ENCODE data around the gene SCN9A. TPM values are rescaled to one million over a fixed set of nuclear protein-coding genes. Genes with fewer than 3 reads are reported as not detected.
"Not testable (repeated sequence)": the region's sequence is repeated elsewhere in the genome, so short reads cannot be mapped to it uniquely, and the experiment has no call there.

Gene SCN9A
- total RNA-seq, 1 donor from 2014 or later = 13.3 TPM

DNA sequence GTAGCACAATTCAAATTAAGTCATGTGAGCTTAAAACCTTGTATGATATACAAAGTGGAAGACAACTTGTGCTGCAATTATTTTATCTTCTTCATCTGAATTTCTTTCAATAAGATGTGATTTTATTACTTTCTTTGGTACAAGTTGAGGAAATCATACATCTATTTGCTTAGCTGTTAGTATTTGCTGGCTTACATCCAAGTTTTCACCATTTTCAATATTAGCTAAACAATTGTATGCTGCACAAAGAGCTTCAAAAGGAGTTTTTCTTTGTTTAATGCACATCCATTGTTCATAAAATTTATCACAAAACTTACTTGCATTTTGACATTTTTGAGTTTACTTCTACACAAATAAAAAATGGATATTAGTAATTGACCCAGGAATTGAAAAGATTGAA is 40.9 kb downstream of the SCN9A start:
- DNase-seq = no peak

DNA sequence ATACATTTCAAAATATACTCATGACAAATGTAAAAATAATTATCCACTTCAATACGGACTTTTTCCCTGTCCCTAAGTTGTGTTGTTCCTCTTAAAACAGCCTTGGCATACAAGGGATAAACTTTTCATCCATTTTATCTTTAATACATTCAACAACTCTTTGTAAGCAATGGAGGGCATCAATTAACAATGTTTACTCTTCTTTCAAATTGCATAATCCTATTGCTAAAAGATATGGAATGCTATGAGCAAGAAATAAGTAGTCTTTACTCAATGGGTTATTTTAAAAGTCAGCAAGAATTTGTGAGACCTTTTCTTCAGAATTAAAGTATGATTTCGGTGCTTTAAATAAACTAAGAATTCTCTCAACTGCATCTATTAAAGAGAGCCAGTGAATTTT is 41.9 kb downstream of the SCN9A start:
- DNase-seq = no peak

DNA sequence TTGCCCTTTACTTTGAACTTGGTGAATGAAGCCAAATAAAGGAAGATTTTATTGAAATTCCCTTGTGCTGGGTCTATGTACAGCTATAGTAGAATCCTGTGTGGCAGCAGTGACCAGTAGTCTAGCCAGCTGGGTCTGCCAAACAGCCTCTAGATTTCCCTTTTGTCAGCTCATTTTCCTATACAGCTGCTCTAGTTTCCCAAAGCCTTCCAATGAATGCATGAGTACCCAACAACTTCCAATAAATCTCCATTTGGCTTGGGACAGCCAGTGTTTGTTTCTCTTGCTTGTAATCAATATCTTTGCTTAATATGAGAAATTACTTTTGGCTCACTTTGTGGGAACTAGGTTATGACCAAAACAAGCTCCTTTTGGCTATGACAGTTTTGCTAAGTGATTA is 43.6 kb downstream of the SCN9A start:
- no peak for DNase-seq

DNA sequence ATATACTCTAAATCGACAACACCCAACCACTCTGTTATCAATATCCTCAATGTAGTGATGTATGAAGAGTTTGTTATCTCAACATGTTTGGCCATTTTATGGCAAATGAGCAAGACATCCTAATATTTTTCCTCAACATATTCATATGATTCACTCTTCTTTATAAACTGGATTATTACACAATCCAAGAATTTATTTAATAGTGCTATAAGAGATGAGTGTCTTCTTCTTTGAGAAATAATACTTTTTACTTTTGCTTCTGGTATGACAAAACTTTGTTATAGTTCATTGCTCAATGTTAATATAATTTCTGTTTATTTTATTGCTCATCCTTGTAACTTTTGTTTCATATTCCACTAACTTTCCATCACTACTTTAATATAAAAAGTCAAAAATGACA is 44.3 kb downstream of the SCN9A start:
- DNase-seq = no peak

GRCh38 chr2:166329465-166329864 is 46.3 kb downstream of the SCN9A start:
- no peak for DNase-seq

DNA sequence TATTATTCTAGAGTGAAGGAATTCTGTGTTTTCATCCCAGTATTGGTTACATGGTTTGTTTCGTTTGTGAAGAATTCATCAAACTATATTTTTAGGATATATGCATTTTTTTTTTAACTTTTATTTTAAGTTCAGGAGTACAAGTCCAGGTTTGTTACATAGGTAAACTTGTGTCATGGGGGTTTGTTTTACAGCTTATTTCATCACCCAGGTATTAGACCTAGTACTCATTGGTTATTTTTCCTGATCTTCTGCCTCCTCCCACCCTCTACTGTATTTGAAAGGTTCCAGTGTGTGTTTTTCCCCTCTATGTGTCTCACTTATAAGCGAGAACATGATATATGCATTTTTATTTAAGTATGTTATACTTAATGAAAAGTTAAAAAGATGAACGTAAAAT is 47.6 kb downstream of the SCN9A start:
- no peak for DNase-seq

- no peak for DNase-seq
Measured at GRCh38 chr2:166321076-166321475, 54.7 kb downstream of the SCN9A start.

DNA sequence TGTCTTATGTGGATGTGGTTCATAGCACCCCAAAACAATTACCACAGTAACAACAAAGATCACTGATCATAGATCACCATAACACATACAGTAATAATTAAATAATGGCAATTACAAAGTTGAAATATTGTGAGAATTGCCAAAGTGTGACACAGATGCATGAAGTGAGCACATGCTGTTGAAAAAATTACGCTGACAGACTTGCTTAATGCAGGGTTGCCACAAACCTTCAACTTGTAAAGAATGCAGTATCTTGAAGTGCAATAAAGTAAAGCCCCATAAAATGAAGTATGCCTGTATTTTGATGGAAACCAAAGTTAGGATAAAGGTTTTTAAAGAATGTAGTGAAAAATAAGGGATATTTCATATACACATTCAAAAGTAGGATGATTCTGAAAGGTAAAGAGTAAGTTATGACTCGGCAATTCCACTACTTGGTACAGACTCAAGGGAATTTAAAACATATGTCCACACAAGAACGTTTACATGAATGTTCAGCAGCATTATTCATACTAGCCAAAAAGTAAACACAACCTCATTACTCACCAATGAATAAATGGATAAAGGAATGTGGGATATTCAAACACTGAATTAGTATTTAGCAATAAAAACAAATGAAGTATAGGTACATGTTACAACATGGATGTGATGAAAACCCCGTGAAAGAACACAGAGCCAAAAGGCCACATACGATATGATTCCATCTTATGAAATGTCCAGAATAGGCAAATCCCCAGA is 61.6 kb downstream of the SCN9A start:
- DNase-seq = no peak

DNA sequence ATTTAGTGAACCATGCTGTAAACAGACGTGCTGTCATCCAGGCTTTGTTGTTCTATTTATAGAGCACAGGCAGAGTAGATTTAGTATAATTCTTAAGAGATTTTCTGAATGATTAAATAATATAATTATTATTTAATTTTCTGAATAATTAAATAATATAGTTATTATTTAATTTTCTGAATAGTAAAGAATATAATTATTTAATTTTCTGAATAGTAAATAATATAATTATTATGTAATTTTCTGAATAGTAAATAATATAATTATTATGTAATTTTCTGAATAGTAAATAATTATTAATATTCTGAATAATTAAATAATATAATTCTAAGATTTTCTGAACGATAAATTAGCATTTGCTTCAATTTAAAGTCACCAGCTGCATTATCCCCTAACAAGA is 62.9 kb downstream of the SCN9A start:
- not testable (repeated sequence) for DNase-seq

GRCh38 chr2:166307326-166307725 is 68.4 kb downstream of the SCN9A start:
- no peak for DNase-seq

DNA sequence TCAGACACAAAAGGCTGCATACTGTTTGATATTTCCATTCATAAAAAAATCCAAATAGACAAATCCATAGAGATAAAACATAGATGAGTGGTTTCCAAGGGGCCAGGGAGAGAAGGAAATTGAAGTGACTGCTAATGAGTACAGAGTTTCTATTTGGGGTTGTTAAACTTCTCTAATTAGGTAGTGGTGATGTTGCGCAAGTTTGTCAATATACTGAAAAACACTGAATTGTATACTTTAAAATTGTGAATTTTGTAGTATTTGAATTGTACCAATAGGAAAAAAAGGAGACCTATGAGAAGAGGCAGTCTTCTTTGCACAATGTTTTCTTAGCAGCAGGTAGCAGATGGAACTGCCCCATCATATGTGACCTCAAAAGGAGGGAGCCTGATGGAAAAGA is 71.1 kb downstream of the SCN9A start:
- DNase-seq = no peak

- DNase-seq = no peak
Measured at GRCh38 chr2:166302036-166302435, 73.7 kb downstream of the SCN9A start.

GRCh38 chr2:166297951-166298350 is 77.8 kb downstream of the SCN9A start:
- no peak for DNase-seq

DNA sequence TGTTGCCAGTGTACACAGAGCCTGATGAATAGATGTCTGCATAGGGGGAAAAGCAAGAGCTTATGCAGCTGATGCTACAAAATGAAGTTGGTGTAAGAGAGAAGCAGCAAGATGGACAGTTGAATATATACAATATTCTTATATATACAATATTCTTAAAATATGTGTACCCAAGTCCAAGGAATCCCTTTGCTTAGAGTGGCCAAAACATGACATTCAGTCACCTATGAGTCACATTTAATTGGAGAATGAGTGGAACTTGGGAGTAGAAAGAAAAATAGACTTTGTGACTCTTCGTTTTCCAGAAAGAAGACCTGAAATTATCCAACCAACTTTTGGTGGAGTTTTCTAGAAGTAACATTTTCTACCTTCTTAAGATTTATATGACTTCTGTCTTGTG is 81.8 kb downstream of the SCN9A start:
- DNase-seq = no peak

DNA sequence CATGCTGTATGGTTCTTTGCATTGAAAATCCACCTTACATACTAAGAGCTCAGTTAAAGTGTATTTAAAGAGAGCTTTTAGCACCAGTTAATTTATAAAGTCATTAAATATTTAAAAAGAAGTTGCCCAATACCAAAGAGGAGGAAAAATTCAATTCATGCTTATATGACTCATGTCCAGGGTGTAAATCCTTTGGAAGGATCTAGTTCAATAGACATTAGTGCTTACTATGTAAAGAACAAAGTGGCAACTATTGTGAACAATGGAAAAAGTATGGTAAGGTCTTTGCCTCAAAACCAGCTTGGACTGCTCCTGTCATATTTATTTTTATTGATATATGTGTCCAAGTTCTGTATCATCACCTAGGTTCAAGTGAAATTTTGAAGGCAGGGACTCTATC is 90.5 kb downstream of the SCN9A start:
- no peak for DNase-seq

- no peak for DNase-seq
Measured at GRCh38 chr2:166284359-166284758, 91.4 kb downstream of the SCN9A start.

- no peak for DNase-seq
Measured at GRCh38 chr2:166282154-166282553, 93.6 kb downstream of the SCN9A start.

GRCh38 chr2:166278856-166279255 is 96.9 kb downstream of the SCN9A start:
- no peak for DNase-seq

DNA sequence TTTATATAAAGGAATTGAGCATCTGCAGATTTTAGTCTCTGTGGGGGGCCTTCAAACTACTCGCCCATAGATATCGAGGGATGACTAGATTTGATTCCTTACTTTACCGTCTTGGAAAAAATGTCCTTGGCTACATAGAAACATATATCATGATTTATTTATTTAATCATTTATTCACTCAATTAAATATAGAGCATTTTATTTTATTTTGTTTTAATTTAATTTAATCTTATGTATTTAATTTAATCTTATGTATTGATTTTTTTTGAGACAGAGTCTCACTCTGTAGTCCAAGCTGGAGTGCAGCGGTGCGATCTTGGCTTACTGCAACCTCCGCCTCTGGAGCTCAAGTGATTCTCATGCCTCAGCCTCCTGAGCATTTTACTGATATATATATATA is 105.4 kb downstream of the SCN9A start:
- no peak for DNase-seq

DNA sequence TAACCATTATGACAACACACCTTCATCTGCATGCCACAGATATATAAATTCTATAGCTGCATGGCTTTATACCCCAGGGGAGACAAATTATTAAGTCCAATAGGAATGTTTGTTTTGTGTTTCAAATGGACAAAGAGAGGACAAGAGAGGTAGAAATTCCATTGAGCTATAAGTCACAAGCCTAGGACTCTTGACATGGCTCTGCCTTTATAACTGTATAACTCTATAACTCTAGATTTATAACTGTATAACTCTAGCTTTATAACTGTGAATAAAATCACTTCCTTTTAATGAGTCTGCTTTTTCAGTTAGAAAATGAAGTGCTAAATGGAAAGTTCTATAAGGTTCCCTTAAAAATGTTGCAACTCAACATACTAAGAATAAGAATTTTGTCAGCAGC is 106.4 kb downstream of the SCN9A start:
- no peak for DNase-seq

DNA sequence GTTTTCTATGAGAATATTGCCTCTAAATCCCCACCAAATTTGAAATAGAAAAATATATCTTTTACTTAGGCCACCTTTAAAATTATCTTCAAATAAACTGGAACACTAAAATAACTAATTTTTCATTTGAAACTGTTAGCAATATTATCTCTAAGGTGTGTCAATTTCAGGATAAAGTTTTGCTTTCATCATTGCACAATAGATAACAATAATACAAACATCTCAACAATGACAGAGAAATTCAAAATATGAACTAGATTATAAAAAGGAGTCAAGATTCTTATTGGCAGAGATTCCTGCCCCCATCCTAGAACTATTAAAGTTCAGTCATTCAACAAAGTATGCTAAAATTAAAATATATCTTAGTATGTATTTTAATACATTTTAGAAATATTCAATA is 117.9 kb downstream of the SCN9A start:
- no peak for DNase-seq

DNA sequence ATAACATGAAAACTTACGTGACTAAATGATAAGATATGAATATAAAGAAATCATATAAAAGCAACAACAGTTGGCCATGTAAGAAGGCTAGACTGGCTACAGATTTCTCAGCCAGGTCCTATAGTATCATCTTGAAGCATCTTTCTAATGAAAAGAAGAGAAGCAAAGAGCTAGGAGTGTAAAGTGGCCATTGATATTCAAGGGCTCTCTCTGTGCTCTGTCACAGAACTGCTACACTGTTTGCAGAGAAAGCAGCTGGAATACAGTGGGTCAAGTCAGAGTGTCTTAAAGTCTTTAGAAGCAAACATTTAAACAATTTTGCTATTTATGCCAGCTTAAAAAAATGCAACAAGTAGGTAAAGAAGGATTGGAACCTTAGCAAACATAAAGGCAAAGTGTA is 118.8 kb downstream of the SCN9A start:
- no peak for DNase-seq

GRCh38 chr2:166249318-166249717 is 126.4 kb downstream of the SCN9A start:
- DNase-seq = no peak

DNA sequence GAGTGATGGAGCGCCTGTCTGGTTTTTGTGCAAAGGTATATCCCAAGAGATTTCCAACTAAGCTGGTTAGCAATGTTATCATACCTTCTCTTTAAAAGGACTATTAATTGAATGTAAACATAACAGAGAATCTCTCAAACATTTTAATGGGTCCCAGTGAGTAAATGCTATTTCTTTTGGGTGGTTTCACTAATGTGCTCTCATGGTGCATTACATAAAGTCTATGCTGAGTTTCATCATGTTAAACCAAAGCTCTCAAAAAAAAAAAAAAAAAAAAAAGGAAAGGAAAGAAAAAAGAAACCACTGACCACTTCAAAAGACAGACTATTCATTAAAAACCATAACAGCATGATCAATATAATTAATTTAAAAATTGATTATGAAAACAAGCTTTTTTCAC is 128.8 kb downstream of the SCN9A start:
- no peak for DNase-seq

- no peak for DNase-seq
Measured at GRCh38 chr2:166242309-166242708, 133.4 kb downstream of the SCN9A start.
